HG03135 (cell line): ENCODE data around the gene GNB1L.
A peak's percentile ranks its signal among the peaks of the same experiment; 100 is the strongest.

Source experiments
- ATAC-seq: cut with Tn5 transposase; IDR thresholded peaks from one replicate; pipeline ENCODE4 v1.9.1; 2021; ENCODE audit warnings: mild to moderate bottlenecking, moderate library complexity; ENCODE audit not compliant: unreplicated experiment

Gene GNB1L

DNA sequence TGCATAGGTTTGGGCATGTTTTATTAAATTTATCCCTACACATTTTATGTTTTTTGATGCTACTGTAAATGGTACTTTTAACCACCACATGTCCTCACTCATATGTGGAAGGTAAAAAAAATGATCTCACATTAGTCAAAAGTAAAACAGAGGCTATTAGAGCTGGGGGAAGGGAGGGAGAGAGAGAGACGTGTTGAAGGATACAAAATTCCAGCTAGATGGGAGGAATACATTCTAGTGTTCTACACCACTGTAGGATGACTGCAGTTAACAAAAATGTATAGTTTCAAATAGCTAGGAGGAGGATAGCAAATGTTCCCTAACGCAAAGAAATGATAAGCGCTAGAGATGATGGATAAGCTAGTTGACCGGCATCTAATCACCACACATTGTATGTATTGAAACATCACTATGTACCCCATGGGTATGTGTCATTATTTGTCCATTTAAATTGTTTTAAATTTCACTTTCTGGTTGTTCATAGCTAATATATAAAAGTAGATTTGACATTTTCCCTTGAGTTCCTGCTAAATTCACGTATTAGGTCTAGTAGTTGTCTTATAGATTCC lies 9.9 kb upstream of the GNB1L start:
- no peak for ATAC-seq

DNA sequence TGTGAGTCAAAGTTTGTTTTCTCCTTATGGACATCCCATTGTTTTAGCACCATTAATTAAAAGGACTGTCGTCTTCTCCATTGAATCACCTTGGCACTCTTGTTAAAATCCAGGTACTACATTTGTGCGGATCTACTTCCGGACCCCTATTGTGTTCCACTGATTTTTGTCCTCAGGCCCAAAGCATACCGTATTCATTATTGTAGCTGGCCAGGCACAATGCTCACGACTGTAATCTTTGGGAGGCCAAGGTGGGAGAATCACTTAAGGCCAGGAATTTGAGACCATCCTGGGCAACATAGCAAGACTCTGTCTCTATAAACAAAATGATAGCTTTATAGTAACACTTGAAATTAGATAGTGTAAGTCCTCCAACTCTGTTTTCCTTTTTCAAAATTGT lies 8.9 kb upstream of the GNB1L start:
- no peak for ATAC-seq

DNA sequence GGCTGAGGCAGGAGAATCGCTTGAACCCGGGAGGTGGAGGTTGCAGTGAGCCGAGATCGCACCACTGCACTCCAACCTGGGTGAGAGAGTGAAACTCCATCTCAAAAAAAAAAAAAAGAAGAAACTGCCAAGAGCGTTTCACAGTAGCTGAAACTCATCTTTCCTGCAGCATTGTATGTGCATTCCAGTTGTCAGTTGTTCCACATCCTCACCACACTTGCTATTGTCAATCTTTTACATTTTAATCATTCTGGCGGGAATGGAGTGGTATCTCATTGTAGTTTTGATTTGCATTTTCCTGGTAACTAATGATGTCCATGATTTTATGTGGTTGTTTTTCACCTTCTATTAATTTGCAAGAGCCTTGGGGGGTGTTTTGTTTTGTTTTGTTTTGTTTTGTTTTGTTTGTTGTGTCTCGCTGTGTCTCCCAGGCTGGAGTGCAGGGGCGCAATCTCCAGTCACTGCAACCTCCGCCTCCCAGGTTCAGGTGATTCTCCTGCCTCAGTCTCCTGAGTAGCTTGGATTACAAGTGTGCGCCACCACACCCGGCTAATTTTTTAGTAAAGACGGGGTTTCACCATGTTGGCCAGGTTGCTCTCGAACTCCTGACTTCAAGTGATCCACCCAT lies 8.1 kb upstream of the GNB1L start:
- ATAC-seq: no peak

DNA sequence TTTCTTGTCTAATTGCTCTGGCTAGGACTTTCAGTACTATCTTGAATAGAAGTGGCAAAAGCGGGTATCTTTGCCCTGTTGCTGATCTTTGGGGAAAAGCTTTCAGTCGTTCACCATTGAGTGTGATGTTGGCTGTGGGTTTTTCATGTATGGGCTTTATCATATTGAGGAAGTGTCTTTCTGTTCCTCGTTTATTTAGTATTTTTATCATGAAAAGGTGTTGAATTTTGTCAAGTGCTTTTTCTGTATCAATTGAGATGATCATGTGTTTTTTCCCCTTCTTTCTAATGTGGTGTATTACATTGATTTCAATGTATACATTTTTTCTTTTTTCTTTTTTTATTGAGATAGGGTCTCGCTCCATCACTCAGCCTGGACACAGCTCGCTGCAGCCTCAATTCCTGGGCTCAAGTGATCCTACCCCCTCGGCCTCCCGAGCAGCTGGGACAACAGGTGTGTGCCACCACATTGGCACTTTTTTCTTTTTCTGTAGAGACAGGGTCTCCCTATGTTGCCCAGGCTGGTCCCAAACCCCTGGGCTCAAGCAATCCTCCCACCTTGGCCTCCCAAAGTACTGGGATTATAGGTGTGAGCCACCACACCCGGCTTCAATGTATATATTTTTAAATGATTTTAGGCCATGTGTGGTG lies 5.3 kb upstream of the GNB1L start:
- no peak for ATAC-seq

GRCh38 chr22:19857382-19857781 lies 2.7 kb upstream of the GNB1L start:
- ATAC-seq: no peak

DNA sequence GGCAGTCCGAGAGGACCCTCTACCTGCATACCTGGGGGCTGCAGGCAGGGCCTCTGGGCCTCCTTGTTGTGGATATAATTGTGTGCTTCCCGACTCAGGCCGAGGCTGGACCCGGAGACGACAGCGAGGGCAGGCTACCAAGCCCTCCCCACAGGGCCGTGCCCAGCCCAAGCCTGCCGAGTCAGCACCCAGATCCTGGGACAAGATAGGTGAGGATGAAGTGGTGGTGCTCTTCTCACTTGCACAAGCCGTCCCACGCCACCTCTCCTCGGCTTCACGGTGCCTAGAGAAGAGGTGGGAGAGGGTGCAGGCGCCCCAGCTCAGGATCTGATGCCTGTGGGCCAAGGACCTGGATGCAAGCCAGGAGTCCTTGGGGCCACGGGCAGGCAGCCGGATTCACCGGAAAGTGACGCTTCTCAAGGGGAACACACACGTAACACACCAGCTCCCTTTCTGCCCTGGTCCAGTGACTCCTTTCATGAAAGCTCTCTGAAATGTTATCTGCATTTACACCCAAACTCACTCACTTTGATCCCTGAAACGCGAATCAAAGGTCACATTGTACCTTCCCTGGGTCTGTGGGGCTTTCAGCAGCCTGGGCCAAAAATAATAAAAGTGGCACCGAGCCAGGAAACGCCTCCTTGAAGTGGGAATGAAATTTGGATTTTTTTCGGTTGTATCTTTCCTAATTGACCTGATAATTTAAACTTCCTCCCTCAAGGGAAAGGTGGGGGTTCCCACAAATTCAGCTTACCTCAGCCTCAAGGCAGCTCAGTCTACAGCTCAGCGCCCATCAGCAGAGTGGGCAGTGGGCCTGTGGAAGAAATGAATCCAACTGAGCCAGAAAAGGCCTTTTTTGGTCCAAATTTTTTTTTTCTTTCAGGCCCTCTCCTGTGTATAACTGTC lies 1.1 kb upstream of the GNB1L start:
- peak; percentile 22 for ATAC-seq

DNA sequence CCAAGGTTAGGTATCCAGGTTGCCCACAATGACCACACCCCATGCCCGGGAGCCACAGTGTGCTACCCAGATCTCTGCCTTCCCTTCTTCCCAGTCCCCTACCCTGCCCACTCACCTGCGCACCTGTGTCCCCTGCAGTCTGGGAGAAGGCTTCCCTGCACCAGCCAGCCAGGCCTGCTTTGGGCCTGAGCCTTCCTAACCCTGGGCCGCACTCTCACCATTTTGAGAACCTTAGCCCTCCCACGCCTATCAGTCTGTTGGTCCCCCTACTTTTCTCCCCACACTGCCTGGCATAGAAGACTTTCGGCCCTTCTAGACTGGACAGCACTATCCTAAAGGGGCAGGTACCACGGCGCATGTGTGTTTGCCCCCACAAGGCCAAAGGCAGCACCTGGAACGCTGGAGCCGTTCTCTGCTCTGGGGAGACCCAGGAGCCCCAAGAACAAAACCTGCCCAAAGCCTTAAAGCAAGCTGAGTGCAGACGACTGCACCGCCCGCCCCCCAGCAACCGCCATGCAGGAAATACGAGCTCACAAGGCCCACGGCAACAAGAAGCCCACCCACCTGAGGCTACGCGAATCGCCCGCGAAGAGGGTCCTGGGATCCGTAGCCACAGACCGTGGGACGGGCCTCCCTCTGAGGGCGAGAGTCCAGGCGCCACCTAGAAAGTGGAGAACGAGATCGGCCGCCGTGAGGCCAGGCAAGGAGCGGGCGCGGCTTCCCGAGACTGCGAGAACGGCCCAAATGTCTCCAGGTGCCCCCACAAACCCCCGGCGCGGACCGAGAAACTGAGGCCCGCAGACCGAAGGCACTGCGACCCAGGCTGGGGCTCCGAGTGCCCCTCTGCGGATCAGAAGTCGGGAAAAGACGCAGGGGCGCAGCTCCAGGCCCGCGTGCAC lies 546 bp downstream of the GNB1L start:
- peak; percentile 6 for ATAC-seq

- ATAC-seq: no peak
Observed at GRCh38 chr22:19853058-19853878, 1.4 kb downstream of the GNB1L start.

DNA sequence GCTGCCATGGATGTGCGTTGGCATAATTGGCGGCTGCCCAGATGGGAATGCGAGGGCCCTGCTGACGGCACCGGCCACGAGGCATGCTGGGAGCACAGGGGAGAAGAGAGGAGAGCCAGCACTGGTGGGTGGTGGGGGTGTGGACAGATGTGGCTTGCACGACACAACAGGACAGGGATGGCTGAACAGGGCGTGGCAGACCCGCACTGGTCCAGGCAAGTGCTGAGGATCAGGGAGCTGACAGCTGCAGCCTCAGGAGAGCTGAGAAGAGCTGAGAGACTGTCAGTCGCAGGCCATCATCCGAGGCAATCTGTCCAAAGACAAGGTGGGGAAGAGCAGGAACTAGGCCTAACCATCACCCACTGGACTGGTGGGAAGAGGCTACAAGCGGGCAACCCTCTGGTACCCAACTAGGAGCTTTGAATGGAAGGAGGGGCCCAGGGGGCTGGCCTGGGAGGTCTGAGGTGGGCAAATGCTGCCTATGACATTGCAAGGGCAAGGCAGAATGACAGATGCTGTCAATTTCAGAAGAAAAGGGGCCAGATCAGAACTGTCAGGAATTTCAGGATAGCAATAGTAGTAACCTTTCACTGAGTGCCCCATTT lies 2.4 kb downstream of the GNB1L start:
- ATAC-seq: no peak

- ATAC-seq: no peak
Observed at GRCh38 chr22:19851291-19852176, 3.1 kb downstream of the GNB1L start.

- no peak for ATAC-seq
Observed at GRCh38 chr22:19850763-19851109, 3.9 kb downstream of the GNB1L start.

GRCh38 chr22:19849835-19850762 lies 4.6 kb downstream of the GNB1L start:
- no peak for ATAC-seq

- no peak for ATAC-seq
Observed at GRCh38 chr22:19848298-19849224, 6.1 kb downstream of the GNB1L start.

DNA sequence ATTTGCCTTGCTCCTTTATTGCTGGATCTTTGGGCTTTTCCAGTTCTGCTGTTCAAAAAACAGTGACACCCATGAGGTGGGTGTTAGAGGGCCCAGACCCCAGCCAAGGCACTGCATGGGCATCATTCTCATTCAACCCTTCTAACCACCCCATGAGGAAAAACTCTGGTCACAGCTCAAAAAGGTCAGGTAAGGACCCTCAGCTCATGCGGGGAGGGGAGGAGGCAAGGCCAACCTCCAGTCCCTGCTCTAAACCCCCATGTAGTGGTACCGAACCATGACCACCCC lies 7.4 kb downstream of the GNB1L start:
- no peak for ATAC-seq

- no peak for ATAC-seq
Observed at GRCh38 chr22:19846620-19847344, 7.9 kb downstream of the GNB1L start.
